Esophagus (tissue), 2 donors: ENCODE measurements around the gene TNFSF9. TPM values are rescaled to one million over a fixed set of nuclear protein-coding genes. Genes with fewer than 3 reads are reported as not detected.

ENCODE experiments used
- H3K27ac ChIP-seq, 2 donors: one replicate each; pipeline ENCODE4 v1.5.1; 2013; ENCODE audit warnings: low read depth in 2 of 2, mild to moderate bottlenecking in 2 of 2, inconsistent platforms in 1 of 2, low read length in 1 of 2, moderate library complexity in 1 of 2
- H3K27me3 ChIP-seq, 2 donors: one replicate each; pipeline ENCODE4 v1.6.1; 2013; ENCODE audit warnings: low read length in 2 of 2, control low read depth in 1 of 2, mild to moderate bottlenecking in 1 of 2; ENCODE audit not compliant: insufficient read depth in 2 of 2, control insufficient read depth in 1 of 2
- H3K36me3 ChIP-seq, 2 donors: one replicate each; pipeline ENCODE4 v1.6.1; 2013; ENCODE audit warnings: low read length in 1 of 2; ENCODE audit not compliant: control insufficient read depth in 2 of 2, insufficient read depth in 2 of 2
- H3K4me1 ChIP-seq, 2 donors: one replicate each; pipeline ENCODE4 v1.6.1; 2013; ENCODE audit warnings: low read length in 1 of 2; ENCODE audit not compliant: control insufficient read depth in 2 of 2, insufficient read depth in 2 of 2
- H3K4me3 ChIP-seq, 2 donors: one replicate each; pipeline ENCODE4 v1.5.1; 2013; ENCODE audit warnings: low read length in 2 of 2, mild to moderate bottlenecking in 2 of 2, low read depth in 1 of 2, moderate library complexity in 1 of 2
- H3K9me3 ChIP-seq, 2 donors: one replicate each; pipeline ENCODE4 v1.6.1; 2013; ENCODE audit warnings: mild to moderate bottlenecking in 2 of 2, low read depth in 1 of 2, low read length in 1 of 2, moderate library complexity in 1 of 2; ENCODE audit not compliant: control insufficient read depth in 2 of 2, insufficient read depth in 1 of 2
- WGBS, 2 donors: extraction: QIAGEN DNeasy Blood & Tissue Kit; methylation state at CpG; one replicate each; pipeline ENCODE4 v1.1.7; 2013; 5-methylcytosine and 5-hydroxymethylcytosine counted together
- polyA plus RNA-seq, 2 donors: library from polyadenylated mRNA; stranded (reverse); fragments of 200-250 nt; gene quantifications; one replicate each; pipeline ENCODE4 v1.2.3, GENCODE V29; 2013
- donor health status: healthy with polysubstance abuse.
- donor health status: Bipolar disorder and iron deficiency.

TNFSF9 gene
- polyA plus RNA-seq = 1 to 10 TPM; 4.8 to 8.2 TPM

DNA sequence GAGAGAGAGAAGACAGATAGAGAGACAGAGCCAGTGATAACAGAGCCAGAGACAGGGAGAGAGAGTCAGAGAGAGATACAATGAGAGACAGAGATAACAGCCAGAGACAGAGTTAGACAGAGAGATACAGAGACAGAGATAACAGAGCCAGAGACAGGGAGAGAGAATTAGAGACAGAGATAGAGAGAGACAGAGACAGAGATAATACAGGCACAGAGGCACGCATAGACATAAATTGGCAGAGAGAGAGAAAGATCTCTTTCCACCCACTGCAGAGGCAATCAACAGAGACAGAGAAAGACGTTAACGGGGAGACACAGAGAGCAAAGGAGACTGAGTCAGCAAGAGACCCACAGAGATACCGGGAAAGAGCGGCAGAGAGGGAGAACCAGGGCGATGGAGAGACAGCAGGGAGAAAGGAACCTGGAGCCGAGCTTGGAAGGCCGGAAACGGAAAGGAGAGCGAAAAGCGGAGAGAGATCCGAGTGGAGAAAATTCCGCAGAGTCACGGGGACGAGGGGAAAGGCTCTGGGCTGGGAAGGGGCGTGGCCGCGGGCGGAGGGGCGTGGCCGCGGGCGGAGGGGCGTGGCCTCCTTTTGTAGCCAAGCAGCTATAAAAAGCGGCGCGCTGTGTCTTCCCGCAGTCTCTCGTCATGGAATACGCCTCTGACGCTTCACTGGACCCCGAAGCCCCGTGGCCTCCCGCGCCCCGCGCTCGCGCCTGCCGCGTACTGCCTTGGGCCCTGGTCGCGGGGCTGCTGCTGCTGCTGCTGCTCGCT, at the start of gene TNFSF9:
TSS of gene TNFSF9 (plus strand) at position 641 of the 777 bp plus-strand sequence. CDS start at position 652, 11 bp downstream.
- Histone ChIP-seq H3K4me3 (peak within 1 kb of the TSS; percentile 60 to 62), H3K36me3 (no peaks in the 10 kb centered on the region)

DNA sequence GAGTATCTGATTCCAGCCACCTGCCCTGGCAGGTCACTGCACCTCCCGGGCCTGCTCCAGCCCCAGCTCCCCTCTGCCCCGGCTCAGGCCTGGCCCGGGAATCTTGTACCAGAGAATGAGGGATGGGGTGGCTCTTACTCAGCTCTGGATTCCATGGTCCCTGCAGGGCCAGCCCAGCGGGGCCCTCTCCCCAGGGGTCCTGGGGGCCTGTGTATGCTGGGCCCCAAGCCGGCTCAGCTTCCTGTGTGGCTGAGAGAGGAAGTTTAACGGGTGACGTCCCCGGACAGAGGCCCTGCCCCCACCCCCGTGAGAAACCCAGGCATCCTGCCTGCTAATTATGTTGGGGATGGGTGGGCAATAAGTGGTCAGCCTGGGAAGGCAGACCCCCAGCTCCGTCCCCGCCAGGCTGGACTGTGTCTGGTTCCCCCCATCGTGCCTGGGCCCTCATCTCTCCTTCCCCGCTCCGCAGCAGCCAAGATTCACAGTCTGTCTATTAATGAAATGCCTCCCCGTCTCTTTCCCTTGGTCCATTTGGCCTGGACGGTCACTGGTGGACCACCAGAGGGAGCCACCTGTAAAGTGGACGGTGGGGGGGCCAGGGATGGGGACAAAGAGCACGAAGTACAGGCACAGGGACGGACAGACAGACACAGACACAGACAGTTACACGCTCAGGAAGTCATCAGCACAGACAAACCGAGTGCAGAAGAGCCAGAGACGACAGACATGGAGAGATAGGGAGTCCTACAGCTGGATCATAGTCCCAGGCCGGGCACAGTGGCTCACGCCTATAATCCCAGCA, 49.1 kb upstream of the TNFSF9 start, which contains the start of gene DENND1C:
TSS of gene DENND1C (minus strand) at position 247 of the 802 bp plus-strand sequence. CDS start at position 155, 92 bp downstream.
- Histone ChIP-seq H3K4me1 (peaks cover 2 to 5% of the 10 kb centered on the region in 2 donors), H3K27ac (peak within 1 kb of the TSS; percentile 19 to 58), H3K4me3 (peak within 1 kb of the TSS; percentile 13 to 46), H3K27me3 (no peaks in the 10 kb centered on the region), H3K9me3 (no peaks in the 10 kb centered on the region), H3K36me3 (no peaks in the 10 kb centered on the region)
- 37 to 46% methylated on average over 24 of the region's 24 CpGs for WGBS, 2 donors

More for the DNA sequence above, at the start of gene TNFSF9:
- no peaks in the 10 kb centered on the region for H3K9me3 ChIP-seq
- H3K27me3 ChIP-seq = peaks cover 0 to 4% of the 10 kb centered on the region in 2 donors
- 1% methylated on average over 40 to 44 of the region's 44 CpGs for WGBS, 2 donors
- peaks cover 3 to 9% of the 10 kb centered on the region in 2 donors for H3K4me1 ChIP-seq
- peak within 1 kb of the TSS; percentile 34 to 47 for H3K27ac ChIP-seq

DNA sequence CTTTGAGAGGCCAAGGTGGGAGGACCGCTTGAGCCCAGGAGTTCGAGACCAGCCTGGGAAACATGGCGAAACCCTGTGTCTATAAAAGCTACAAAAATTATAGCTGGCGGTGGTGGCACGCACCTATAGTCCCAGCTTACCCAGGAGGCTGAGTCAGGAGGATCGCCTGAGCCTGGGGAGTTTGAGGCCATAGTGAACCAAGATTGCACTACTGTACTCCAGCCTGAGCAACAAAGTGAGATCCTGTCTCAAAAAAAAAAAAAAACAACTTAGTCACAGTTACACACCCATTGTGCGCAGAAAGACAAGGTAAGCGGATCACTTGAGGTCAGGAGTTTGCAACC, 48.5 kb upstream of the TNFSF9 start:
- H3K27me3 ChIP-seq = no peaks in the 10 kb centered on the region
- 95% methylated on average over 8 of the region's 8 CpGs for WGBS, 2 donors
- no peak overlapping the region for H3K4me3 ChIP-seq
- peaks cover 0 to 5% of the 10 kb centered on the region in 2 donors for H3K4me1 ChIP-seq
- peak overlapping the region in 1 of 2 donors; percentile 15 for H3K27ac ChIP-seq
- H3K9me3 ChIP-seq = no peaks in the 10 kb centered on the region
- H3K36me3 ChIP-seq = no peaks in the 10 kb centered on the region

- H3K27ac ChIP-seq = no peak overlapping the region
- H3K27me3 ChIP-seq = no peaks in the 10 kb centered on the region
- H3K4me3 ChIP-seq = no peak overlapping the region
- no peaks in the 10 kb centered on the region for H3K9me3 ChIP-seq
- WGBS, 2 donors = 54 to 56% methylated on average over 3 of the region's 3 CpGs
- H3K4me1 ChIP-seq = peaks cover 0 to 5% of the 10 kb centered on the region in 2 donors
- no peaks in the 10 kb centered on the region for H3K36me3 ChIP-seq
Observed at GRCh38 chr19:6483235-6483634, 47.6 kb upstream of the TNFSF9 start.

DNA sequence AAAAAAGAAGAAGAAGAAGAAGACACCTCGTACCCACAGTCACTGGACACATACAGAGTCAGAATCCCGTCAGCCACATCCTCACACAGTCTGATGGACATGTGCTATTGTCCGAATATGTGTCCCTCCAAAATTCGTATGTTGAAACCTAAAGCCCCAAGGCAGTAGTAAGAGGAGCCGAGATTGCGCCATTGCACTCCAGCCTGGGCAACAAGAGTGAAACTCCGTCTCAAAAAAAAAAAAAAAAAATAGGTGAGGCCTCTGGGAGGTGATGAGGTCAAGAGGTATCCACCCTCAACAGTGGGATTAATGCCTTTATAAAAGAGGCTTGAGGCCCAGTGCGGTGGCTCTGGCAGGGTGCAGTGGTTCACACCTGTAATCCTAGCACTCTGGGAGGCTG, 46.6 kb upstream of the TNFSF9 start:
- Histone ChIP-seq H3K27ac (no peak overlapping the region), H3K4me3 (no peak overlapping the region), H3K27me3 (no peaks in the 10 kb centered on the region), H3K4me1 (peaks cover 0 to 5% of the 10 kb centered on the region in 2 donors), H3K9me3 (no peaks in the 10 kb centered on the region), H3K36me3 (no peaks in the 10 kb centered on the region)
- WGBS, 2 donors = 71 to 79% methylated on average over 8 of the region's 8 CpGs

GRCh38 chr19:6484831-6485230, 46.0 kb upstream of the TNFSF9 start:
- Histone ChIP-seq H3K9me3 (no peaks in the 10 kb centered on the region), H3K27ac (no peak overlapping the region), H3K4me1 (peaks cover 0 to 5% of the 10 kb centered on the region in 2 donors), H3K4me3 (no peak overlapping the region), H3K36me3 (no peaks in the 10 kb centered on the region), H3K27me3 (no peaks in the 10 kb centered on the region)
- whole genome bisulfite sequencing, 2 donors = 86 to 90% methylated on average over 7 of the region's 7 CpGs

DNA sequence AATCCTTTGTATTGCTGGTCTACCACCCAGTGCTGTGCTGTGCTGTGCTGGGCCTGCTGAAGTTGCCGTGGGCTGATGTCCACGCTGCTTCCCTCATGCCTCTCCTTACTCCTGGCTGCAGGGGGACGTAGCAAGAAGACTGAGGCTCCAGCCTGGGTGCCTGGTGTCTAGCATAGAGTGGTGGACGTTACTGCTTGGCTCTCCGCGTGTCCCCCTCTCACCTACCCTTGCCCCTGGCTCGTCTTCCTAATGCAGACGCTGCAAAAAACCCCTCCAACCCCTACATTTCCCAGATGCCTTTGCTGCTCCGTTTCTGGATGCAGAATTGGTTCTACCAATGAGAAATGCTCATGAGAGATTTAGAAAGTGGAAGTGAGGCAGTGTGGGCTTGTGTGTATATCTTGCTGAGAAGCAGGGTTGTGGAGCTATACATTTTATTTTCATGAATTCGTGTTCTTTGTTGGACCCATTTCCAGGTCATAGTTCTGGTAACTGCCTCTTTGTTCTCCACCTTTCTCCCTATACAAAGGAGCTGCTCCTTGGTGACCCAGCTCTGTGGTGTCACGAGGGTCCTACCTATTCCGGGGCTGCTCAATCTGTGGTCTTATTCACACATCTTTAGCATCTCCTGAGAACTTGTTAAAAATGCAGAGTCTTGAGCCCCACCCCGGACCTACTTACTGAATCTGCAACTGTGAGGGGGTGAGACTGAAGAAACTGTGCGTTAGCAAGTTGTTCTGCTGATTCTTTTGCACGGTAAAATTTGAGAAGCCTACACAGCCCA, 41.4 kb upstream of the TNFSF9 start:
- Histone ChIP-seq H3K27ac (no peak overlapping the region), H3K9me3 (peaks cover 0 to 3% of the 10 kb centered on the region in 2 donors), H3K36me3 (no peaks in the 10 kb centered on the region), H3K27me3 (no peaks in the 10 kb centered on the region), H3K4me3 (no peak overlapping the region), H3K4me1 (no peaks in the 10 kb centered on the region)
- 42 to 45% methylated on average over 15 of the region's 15 CpGs for WGBS, 2 donors

DNA sequence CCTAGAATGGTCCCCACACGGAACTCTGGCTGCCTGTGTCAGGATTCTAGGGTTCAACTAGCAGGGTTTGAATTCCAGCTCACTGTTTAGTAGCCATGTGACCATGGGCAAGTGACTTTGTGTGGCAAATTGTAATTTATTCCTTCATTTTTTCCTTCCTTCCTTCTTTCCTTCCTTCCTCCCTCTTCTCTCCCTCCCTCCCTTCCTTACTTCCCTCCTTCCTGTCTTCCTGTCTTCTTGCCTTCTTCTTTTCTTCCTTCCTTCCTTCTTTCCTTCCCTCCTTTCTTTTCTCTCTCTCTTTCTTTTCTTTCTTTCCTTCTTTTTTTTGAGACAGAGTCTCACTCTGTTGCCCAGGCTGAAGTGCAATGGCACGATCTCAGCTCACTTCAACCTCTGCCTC, 40.7 kb upstream of the TNFSF9 start:
- 60 to 72% methylated on average over 2 of the region's 2 CpGs for WGBS, 2 donors
- Histone ChIP-seq H3K27me3 (no peaks in the 10 kb centered on the region), H3K27ac (no peak overlapping the region), H3K4me1 (no peaks in the 10 kb centered on the region), H3K4me3 (no peak overlapping the region), H3K9me3 (peaks cover 0 to 3% of the 10 kb centered on the region in 2 donors), H3K36me3 (no peaks in the 10 kb centered on the region)
